Left hindlimb (tissue), 1 donor: Measurements from ENCODE around the gene MEAK7.

Experiments used
- DNase-seq: peaks from one replicate; pipeline ENCODE4 v3.0.0-alpha.2; 2018

MEAK7 gene

GRCh38 chr16:84504420-84505248, at the start of gene MEAK7:
Gene MEAK7, minus strand, starts transcription at chr16:84504659. Its CDS starts 6,573 bp downstream, at chr16:84498086.
- peak; percentile 99 for DNase-seq

- DNase-seq, result no peak
Observed at GRCh38 chr16:84553873-84554399, 49.5 kb upstream of the MEAK7 start.

- no peak for DNase-seq
Observed at GRCh38 chr16:84552135-84552534, 47.7 kb upstream of the MEAK7 start.

DNA sequence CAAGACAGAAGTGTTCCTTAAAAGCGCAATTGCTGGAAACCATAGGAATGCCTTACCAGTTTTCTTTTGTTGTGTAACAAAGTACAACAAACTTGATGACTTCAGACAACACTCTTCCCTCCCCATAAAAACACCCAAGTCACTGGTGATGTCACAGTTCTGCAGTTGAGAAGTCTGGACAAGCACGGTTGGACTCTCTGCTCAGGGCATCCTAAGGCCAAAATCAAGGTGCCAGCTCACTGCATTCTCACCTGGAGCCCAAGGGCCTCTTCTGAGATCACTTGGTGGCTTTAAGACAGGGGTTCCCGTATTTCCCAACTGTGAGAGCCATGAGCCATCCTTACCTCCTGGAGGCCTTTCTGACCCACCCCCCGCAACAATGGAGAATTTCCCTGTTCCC, 45.6 kb upstream of the MEAK7 start:
- DNase-seq, result no peak

- peak; percentile 69 for DNase-seq
Observed at GRCh38 chr16:84548971-84549844, 44.7 kb upstream of the MEAK7 start.

DNA sequence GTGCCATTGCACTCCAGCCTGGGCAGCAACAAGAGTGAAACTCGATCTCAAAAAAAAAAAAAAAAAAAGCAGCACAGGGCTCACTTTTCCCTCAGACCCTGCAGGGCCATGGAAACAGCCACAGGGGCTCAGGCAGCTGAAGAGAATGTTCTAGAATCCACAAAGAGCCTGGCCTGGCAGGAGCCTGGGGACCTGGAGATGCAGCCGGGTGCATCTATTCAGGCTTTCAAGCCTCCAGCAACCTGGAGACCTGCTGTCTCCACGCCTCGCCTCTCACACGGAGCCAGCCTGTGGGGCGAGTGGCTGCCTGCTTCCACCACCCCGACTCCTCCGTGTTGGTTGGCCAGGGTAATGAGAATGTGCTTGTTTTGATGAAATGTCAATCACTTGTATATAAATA, 44.0 kb upstream of the MEAK7 start:
- no peak for DNase-seq

DNA sequence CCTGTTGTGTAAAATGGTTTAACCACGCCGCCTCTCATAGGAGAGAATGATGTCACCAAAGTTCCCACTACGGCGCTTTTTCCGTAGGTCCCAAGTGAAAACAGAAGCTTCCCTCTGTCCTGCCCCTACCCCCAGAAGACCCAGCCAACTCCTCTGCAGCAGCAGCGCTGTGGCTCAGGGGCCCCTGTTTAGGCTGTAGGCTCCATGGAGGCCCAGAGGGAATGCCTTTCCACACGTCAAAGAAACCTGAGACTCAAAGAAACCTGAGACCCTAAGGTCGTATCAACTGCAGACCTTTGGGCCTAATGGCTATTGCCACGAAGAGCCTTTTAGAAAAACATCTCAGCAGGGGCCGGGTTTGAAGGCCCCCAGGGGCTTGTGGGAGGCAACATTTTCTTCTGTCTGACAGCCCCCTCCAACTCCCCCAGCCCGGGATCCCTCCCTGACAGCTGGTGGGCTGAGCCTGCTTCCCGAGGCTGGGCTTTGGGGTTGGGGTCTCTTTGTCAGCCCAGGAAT, 43.1 kb upstream of the MEAK7 start:
- DNase-seq, result no peak

DNA sequence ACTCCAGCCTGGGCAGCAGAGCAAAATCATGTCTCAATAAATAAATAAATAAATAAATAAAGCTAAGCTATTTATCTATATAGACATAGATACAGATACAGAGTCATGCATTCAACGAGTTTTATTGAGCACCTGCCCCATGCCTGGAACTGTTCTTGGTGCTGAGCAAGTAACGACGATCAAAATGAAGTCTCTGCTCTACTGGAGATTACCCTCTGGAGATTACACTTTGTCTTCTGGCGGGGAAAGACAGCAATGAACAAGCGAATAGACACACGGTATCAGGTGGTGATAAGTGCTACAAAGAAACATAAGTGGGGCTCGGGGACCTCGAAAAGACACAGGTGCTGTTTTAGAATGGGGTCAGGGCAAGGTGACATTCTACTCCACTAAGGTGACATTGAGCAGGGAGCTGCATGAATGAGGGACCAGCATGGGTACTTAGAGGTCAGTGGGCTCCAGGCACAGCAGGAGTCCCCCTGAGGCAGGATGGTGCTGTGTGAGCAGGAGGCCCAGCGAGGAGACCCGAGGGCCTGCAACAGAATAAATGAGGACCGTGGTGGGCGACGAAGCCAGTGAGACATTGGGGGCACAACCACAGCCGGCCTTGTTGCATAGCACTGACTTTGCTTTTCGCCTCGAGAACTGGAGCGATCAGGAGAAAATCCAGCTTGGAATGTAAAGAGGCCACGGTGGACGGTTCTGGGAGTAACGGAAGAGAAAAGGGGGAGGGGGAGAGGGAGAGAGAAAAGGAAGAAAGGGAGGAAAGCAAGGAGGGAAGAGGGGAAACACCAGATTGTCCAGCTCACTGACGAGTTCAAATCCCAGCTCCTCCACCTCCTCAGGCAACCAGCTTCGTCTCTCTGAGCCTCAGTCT, 42.4 kb upstream of the MEAK7 start:
- no peak for DNase-seq

- DNase-seq, result no peak
Observed at GRCh38 chr16:84545114-84545737, 40.8 kb upstream of the MEAK7 start.

DNA sequence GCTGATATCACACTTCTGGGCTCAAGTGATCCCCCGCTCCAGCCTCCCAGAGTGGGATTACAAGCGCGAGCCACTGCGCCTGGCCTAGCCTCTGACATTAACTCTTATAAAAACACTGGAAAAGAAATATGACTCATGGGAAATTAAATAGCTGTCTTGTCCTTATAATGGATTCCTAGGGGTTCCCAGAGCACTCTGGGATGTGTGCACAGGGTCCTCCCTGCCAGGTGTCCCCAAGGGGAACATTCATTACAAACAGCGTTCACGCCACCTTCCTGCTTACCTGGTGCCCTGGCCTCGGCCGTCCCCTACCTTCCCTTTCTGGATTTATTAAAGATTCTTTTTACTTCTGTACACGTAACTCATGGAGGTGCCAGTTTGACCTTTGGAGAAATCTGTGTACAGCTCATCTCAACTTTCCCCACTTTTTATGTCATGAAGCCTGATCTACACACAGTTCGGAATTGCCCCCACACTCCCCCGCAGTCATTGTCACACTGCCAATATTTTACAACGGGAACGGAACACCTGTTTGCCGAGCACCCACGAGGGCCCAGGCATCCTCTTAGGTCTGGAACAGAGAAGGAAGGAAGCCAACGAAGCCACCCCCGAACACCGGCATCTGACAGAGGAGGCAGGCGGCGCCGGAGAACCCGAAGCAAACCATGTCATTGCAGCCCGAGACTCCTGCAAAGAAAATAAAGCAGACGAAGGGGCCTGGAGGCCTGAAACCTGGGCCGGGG, 39.7 kb upstream of the MEAK7 start:
- no peak for DNase-seq

GRCh38 chr16:84543253-84543652, 38.8 kb upstream of the MEAK7 start:
- no peak for DNase-seq

DNA sequence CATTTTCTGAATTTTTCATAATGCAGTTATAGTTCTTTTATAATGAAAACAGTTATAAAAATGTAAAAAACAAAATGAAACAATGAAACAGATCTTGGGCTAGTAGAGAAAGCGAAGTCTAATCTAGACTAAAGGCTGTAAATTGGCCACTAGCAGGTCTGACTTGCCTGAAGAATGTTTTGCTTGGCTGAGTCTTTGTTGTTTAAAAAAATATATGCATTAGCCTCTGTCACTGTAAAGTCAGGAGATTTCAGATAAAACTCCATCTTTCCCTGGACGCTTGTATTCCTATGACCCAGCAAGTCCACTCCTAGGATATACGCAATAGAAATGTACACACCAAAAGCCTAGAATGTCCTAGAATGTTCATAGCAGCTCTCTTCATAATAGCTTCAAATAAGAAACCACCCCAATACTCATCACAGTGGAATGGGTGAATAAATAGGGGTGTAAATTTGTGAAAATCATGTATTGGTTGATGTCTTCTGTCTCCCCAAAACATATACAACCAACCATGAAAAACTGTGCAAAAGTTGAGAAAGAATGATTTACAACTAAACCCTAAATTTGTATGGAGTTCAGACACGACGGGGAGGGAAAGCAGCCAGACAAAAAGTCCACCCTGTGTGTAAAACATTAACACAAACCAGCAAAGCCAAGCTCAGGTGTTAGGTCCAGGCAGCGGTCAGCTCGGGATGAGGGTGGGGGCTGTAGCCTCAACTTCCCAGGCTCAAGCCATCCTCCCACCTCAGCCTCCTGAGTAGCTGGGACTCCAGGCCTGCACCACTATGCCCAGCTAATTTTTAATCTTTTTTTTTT, 37.7 kb upstream of the MEAK7 start:
- no peak for DNase-seq

DNA sequence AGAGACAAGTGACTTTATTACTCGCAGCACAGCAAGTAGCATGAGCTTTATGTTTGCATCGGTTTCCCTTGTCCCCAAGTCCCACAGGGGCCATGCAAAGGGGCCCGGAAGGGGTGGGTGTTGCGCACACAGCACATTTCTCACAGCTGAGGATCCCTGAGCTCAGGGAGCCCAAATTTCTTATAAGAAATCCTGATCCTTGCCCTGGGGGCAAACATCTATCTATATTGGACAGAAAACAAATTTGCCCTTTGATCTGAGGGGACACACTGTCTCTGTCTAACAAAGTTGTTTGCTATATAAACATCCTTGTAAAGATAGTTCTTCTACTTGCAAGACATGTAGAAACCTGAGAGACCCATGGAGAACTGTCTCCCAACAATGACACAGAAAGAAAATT, 35.7 kb upstream of the MEAK7 start:
- no peak for DNase-seq

- no peak for DNase-seq
Observed at GRCh38 chr16:84538222-84538840, 33.9 kb upstream of the MEAK7 start.

DNA sequence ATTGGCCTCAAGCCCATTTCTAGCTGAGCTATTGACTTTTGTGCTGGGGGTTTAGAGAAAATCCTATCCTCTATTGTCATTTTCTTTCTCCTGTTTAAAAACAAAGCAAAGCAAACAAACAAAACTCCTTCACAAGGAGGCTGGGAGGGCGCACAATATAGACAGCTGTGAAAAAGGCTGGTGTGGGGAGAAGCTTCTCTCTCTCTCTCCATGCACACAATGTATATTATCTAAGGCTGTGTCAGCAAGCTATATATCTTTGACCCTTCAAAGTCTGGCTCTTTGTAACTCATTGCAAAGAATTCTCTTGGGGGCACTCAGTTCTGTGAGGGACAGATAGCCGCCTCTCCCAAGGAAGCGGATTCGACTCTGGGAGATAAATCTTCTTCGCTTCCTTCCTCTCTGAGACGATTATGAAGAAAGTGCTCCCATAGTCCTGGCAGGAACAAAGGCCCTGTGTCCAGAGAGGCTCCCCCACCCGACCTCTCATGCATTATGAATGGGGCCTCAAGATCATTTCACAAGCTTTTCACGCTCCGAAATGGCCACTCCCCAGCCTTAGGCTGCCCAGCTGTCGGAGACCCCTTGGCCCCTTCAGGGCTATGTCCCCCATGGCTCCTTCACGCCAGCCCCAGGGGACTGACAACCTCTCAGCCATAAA, 33.2 kb upstream of the MEAK7 start:
- DNase-seq, result no peak

GRCh38 chr16:84535851-84536250, 31.4 kb upstream of the MEAK7 start:
- DNase-seq, result no peak

GRCh38 chr16:84535408-84535807, 30.9 kb upstream of the MEAK7 start:
- DNase-seq, result no peak

DNA sequence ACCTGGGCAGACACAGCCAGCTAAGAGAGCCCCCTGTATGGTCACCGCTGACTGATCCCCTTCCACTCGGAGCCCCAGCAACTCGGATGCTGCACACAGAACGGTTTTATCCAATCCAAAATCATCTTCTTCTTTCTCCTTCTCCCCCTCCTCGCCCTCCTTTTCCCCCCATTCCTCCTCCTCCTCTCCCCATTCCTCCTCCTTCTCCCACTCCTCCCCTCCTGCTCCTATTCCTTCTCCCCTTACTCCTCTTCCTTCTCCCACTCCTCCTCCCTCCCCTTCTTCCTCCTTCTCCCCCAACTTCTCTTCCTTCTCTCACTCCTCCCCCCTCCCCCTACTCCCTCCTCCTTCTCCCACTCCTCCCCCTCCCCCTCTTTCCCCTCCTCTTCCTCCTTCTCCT, 30.4 kb upstream of the MEAK7 start:
- DNase-seq, result no peak

DNA sequence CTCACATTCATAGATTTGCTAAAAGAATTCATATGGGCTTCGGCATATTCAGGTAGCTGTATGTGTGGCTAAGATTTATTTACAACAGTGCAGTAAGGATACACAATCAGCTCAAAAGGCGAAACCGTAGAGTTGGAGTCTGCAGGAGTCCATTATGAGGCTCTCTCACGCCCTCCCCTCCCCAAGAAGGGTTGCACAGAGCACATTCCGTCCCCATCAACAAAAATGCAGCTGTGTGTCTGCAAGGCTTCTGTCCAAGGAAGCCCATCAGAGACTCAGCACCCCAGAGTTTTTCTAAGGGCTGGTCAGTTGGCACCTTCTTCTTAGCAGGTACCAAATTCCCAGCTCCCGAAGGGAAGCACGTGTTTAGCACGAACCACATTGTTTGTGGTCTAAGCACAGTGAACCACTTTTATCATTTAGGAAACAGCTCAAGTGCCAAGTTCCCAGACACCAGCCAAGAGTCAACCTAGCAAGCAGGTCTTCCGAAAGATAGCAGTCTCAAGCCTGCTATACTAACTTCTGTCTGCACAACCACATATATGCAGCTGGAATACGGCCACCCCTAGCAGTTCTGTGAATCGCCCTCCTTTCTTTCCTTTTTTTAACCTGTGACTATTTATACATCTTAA, 28.5 kb upstream of the MEAK7 start:
- no peak for DNase-seq
